Dermis lymphatic vessel endothelial cell (primary cell): ENCODE data around the gene HYKK. TPM values are rescaled to one million over a fixed set of nuclear protein-coding genes. Genes with fewer than 3 reads are reported as not detected.

Experiments
- total RNA-seq: library from RNA; depleted of rRNA; stranded (reverse); fragments of >200 nt; gene quantifications from 2 replicates; pipeline ENCODE4 v1.2.1, GENCODE V29; 2014

Gene HYKK
- total RNA-seq = 1.3 and 1.6 TPM in 2 replicates

GRCh38 chr15:78506971-78507830, at the start of gene HYKK:
TSS of gene HYKK (plus strand) at chr15:78507577. CDS start at chr15:78513089, 5,512 bp downstream.

DNA sequence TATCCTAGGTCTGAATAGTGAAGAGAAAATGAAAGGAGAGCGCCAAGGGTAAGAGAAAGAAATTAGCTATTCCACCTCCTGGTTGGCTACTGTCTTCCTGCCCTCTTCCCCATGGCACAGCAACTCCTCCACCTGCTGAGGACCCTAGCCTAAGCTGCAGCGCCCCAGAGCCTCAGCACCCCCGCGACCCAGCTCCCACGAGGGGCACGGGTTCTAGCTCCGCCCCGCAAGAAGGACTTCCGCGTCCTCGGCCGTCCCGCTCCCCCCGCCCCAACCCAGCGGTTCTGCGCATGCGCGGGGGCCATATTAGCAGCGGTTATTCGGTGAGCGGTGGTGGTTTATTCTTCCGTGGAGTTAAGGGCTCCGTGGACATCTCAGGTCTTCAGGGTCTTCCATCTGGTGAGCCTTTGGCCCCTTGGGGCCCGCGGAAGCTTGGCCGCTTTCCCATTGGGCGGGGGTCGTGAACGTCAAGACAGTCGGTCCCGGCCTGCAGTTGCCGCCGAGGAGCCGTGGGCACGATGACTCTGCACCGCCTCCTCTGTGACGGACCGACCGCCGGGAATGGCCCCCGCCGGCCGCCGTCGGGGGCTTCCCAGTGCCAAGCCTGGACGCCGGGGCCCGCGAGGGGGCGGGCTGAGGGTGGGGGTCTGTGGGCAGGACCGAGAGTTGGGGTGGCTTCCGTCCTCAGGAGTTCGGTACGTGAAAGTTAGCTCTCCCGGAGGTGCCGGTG, 32.9 kb downstream of the HYKK start, which contains the start of gene PSMA4:
PSMA4 (plus strand) TSS at position 304 of the 730 bp plus-strand sequence. CDS start 1,484 bp downstream, outside the sequence.

GRCh38 chr15:78565097-78565950, 57.9 kb downstream of the HYKK start, which contains the start of gene CHRNA5:
TSS of gene CHRNA5 (plus strand) at chr15:78565520. CDS start at chr15:78565720, 200 bp downstream.

Other genes with a start within 250 kb of the HYKK start
- gene DNAJA4, start 243.0 kb upstream of the HYKK start, total RNA-seq = 0.86 and 1.3 TPM in 2 replicates
- 79.1 and 96.0 TPM in 2 replicates for gene SKIC8, start 208.0 kb upstream of the HYKK start, total RNA-seq
- gene CRABP1, start 167.2 kb upstream of the HYKK start, total RNA-seq = not detected in 2 replicates
- gene IREB2, start 69.4 kb upstream of the HYKK start, total RNA-seq = 28.4 and 30.3 TPM in 2 replicates
- 160 and 237 TPM in 2 replicates for gene PSMA4, start 32.9 kb downstream of the HYKK start, total RNA-seq
- 1.7 and 3.6 TPM in 2 replicates for gene CHRNA5, start 57.9 kb downstream of the HYKK start, total RNA-seq
- not detected in 2 replicates for gene CHRNA3, start 113.4 kb downstream of the HYKK start, total RNA-seq
- gene CHRNB4, start 133.6 kb downstream of the HYKK start, total RNA-seq = not detected in 2 replicates